Adrenal gland (tissue), 5 donors: ENCODE data around the gene ITPR1.

Source experiments
- POLR2A ChIP-seq, 2 donors: fragments of 450-650 bp; IDR thresholded peaks; one replicate each; pipeline ENCODE4 v1.6.1; 2017; ENCODE audit warnings: antibody characterized with exemption in 2 of 2, mild to moderate bottlenecking in 2 of 2, moderate library complexity in 1 of 2
- TF ChIP-seq, protein P1 (sequence below), 6 experiments: fragments of 450-650 bp in 4 of 6; fragments of 200-600 bp in 2 of 6; sonication (generic) in 1 of 6; IDR thresholded peaks; 1 replicate in 5 of 6; 2 replicates in 1 of 6; pipeline versions ENCODE4 v1.5.1 to v1.8.0; 2016 to 2021; ENCODE audit warnings: antibody characterized with exemption in 6 of 6, mild to moderate bottlenecking in 2 of 6, moderate library complexity in 1 of 6
- donor health status: DM: no; HTN: no; CAD: no.

DNA sequence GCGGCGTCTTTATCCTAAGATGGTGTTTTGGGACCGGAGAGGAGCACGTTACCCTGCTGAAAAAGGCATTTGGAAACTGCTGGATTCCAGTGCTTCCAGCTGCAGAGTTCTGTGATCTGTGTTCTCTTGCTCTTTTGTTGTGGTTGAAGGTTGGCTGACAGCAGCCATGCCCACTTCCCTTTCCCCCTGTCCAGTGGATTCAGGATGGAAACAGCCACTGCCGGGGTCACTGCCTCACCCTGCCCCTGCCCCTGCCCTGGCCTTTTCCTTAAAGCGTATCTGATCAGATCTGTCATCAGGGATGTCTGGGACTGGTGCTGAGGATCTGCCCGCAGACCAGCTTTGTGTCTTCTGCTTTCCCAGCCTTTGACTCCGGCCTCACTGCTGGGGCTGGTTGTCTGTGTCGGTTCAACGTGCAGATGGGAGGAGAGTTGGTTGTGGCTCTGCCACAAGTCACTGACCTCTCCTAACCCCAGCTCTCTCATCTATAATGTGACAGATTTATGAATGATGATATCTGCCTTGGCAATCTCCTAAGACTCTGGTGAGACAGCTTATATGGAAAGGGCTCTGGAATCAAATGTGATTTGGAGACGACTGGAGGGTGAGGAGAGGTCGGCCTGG lies 266.7 kb downstream of the ITPR1 start:
- TF ChIP-seq, protein P1, sequence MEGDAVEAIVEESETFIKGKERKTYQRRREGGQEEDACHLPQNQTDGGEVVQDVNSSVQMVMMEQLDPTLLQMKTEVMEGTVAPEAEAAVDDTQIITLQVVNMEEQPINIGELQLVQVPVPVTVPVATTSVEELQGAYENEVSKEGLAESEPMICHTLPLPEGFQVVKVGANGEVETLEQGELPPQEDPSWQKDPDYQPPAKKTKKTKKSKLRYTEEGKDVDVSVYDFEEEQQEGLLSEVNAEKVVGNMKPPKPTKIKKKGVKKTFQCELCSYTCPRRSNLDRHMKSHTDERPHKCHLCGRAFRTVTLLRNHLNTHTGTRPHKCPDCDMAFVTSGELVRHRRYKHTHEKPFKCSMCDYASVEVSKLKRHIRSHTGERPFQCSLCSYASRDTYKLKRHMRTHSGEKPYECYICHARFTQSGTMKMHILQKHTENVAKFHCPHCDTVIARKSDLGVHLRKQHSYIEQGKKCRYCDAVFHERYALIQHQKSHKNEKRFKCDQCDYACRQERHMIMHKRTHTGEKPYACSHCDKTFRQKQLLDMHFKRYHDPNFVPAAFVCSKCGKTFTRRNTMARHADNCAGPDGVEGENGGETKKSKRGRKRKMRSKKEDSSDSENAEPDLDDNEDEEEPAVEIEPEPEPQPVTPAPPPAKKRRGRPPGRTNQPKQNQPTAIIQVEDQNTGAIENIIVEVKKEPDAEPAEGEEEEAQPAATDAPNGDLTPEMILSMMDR (IDR thresholded peaks at IDR 0.05): no peak
- peak in 1 of 2 donors; percentile 70 for TF ChIP-seq POLR2A (IDR thresholded peaks at IDR 0.05)
